HG03457 (cell line): ENCODE results near the gene E2F3.

Experiments
- ATAC-seq: cut with Tn5 transposase; IDR thresholded peaks from one replicate; pipeline ENCODE4 v1.9.1; 2021; ENCODE audit warnings: moderate number of reproducible peaks; ENCODE audit not compliant: unreplicated experiment

The E2F3 gene

GRCh38 chr6:20432692-20433091, 31.0 kb downstream of the E2F3 start:
- no peak for ATAC-seq

- no peak for ATAC-seq
These were observed 31.6 kb downstream of the E2F3 start for GRCh38 chr6:20433321-20433720.

- ATAC-seq: no peak
These were observed 32.2 kb downstream of the E2F3 start for GRCh38 chr6:20433929-20434328.

- no peak for ATAC-seq
These were observed 33.1 kb downstream of the E2F3 start for GRCh38 chr6:20434766-20435165.

GRCh38 chr6:20436719-20437118, 35.0 kb downstream of the E2F3 start:
- ATAC-seq: no peak

GRCh38 chr6:20437639-20438038, 36.0 kb downstream of the E2F3 start:
- ATAC-seq: no peak

- ATAC-seq: no peak
These were observed 36.9 kb downstream of the E2F3 start for GRCh38 chr6:20438462-20439070.

GRCh38 chr6:20439558-20439957, 37.9 kb downstream of the E2F3 start:
- no peak for ATAC-seq

- ATAC-seq: no peak
These were observed 38.6 kb downstream of the E2F3 start for GRCh38 chr6:20440296-20440695.

GRCh38 chr6:20441236-20441635, 39.6 kb downstream of the E2F3 start:
- ATAC-seq: no peak

- ATAC-seq: no peak
These were observed 40.2 kb downstream of the E2F3 start for GRCh38 chr6:20441921-20442320.

GRCh38 chr6:20444786-20445271, 43.1 kb downstream of the E2F3 start:
- ATAC-seq: no peak

GRCh38 chr6:20447157-20447556, 45.5 kb downstream of the E2F3 start:
- ATAC-seq: no peak

GRCh38 chr6:20447581-20448132, 46.0 kb downstream of the E2F3 start:
- no peak for ATAC-seq

GRCh38 chr6:20448828-20449227, 47.1 kb downstream of the E2F3 start:
- no peak for ATAC-seq

GRCh38 chr6:20454204-20454824, 52.6 kb downstream of the E2F3 start:
- no peak for ATAC-seq

GRCh38 chr6:20455251-20455940, 53.7 kb downstream of the E2F3 start:
- no peak for ATAC-seq

- ATAC-seq: no peak
These were observed 56.6 kb downstream of the E2F3 start for GRCh38 chr6:20458027-20458894.

- no peak for ATAC-seq
These were observed 58.0 kb downstream of the E2F3 start for GRCh38 chr6:20459682-20460081.

- ATAC-seq: no peak
These were observed 59.9 kb downstream of the E2F3 start for GRCh38 chr6:20461576-20461975.

GRCh38 chr6:20463396-20463795, 61.7 kb downstream of the E2F3 start:
- peak; percentile 83 for ATAC-seq
